ENCODE results near the gene CYBRD1.
"Not testable (repeated sequence)": the region's sequence is repeated elsewhere in the genome, so short reads cannot be mapped to it uniquely, and the experiment has no call there.

Gene CYBRD1
- total RNA-seq = 36.8 to 108 (median 65.5) reads per million in 17 experiments

- peak; percentile 72 to 89 (median 78) for DNase-seq
These were observed at the start of gene CYBRD1 for GRCh38 chr2:171522052-171522787. TSS of gene CYBRD1 (plus strand) at chr2:171522474. CDS start at chr2:171522546, 72 bp downstream.

GRCh38 chr2:171475979-171476378 lies 46.3 kb upstream of the CYBRD1 start:
- DNase-seq = no peak

DNA sequence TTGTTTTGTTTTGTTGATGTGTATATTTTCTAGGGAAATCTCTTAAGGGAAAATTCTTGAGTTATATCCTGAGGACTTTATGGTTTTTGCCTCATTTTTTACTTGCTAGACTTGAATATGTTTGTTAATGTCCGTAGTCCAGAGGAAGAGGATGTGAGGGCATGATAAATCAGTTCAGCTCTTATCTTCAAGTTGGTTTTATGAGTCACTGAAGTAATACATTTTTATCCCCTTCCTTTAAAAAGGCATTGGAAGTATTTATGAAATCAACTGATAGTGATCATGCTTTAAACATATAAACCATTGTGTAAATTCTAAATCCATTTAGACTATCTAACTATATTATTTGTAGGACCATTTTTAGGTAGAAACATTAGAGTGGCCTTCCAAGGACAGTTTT lies 43.9 kb upstream of the CYBRD1 start:
- no peak for DNase-seq

- no peak for DNase-seq
These were observed 43.0 kb upstream of the CYBRD1 start for GRCh38 chr2:171479154-171479814.

GRCh38 chr2:171480908-171481307 lies 41.4 kb upstream of the CYBRD1 start:
- DNase-seq = no peak

- DNase-seq = peak in 1 of 4 experiments; percentile 1
These were observed 40.0 kb upstream of the CYBRD1 start for GRCh38 chr2:171482308-171482707.

GRCh38 chr2:171482877-171483276 lies 39.4 kb upstream of the CYBRD1 start:
- no peak for DNase-seq

DNA sequence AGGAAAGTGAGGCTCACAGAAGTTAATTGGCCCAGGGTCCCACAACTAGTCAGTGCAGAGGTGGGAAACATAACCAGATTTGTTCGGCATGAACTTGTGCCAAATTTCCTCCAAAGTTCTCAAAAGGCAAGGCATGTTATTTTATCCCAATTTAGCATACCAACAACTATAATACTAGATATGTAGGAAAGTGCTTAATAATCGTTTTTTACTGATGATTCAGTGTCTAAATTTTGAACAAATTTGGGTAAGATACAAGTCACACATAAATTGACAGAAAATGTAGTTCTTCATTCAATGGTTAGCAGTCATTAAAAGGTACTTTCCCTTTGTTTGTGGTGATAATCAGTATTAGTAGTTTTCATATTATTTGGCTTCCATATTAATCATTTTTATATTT lies 38.5 kb upstream of the CYBRD1 start:
- no peak for DNase-seq

- DNase-seq = no peak
These were observed 37.2 kb upstream of the CYBRD1 start for GRCh38 chr2:171485116-171485515.

DNA sequence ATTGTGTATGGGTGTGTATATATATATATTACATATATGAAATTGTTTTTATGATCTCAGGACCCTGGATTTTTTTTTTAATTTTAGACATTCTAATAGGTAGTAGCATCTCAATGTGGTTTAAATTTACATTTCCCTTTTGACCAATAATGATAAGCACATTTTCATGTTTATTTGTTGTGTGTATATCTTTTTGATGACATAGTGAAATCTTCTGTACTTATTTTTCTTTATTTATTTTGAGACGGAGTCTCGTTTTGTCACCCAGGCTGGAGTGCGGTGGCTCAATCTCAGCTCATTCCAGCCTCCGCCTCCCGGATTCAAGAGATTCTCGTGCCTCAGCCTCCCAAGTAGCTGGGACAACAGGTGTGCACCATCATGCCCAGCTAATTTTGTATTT lies 35.1 kb upstream of the CYBRD1 start:
- no peak for DNase-seq

DNA sequence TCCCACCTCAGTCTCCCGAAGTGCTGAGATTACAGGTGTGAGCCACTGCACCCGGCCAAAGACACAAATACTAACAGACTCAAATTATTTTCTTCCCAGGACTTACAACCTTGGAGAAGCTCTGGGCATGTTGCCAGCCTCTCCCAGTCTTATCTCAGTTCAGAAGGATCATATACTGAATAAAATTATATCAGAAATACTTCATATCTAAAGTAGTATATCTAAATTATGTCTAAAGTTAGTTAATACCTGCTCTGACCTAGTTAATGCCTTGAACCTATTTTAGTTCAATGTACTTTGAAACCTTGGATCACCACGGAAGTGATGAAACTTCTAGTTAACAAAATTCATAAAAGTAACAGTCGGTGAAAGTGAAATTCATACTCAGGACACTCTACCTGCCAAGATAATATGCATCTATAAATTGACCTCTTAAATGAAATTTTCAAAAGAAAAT lies 34.4 kb upstream of the CYBRD1 start:
- DNase-seq = no peak

GRCh38 chr2:171490577-171490976 lies 31.7 kb upstream of the CYBRD1 start:
- DNase-seq = no peak

DNA sequence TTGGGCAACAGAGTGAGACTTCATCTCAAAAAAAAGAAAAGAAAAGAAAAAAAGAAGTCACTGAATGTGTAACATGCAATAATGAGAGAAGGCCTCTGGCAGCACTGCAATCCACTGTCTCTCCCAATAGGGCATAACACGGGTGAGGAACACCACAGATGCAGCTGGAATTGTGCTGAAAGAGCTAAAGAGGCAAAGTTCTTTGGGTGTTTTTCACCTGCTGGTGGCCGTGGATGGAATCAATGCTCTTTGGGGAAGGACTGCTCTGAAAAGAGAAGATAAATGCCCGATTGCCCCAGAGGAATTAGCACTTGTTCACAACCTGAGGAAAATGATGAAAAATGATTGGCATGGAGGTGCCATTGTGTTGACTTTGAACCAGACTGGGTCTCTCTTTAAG lies 31.0 kb upstream of the CYBRD1 start:
- no peak for DNase-seq

GRCh38 chr2:171492664-171493063 lies 29.6 kb upstream of the CYBRD1 start:
- no peak for DNase-seq

GRCh38 chr2:171497664-171498063 lies 24.6 kb upstream of the CYBRD1 start:
- not testable (repeated sequence) for DNase-seq

DNA sequence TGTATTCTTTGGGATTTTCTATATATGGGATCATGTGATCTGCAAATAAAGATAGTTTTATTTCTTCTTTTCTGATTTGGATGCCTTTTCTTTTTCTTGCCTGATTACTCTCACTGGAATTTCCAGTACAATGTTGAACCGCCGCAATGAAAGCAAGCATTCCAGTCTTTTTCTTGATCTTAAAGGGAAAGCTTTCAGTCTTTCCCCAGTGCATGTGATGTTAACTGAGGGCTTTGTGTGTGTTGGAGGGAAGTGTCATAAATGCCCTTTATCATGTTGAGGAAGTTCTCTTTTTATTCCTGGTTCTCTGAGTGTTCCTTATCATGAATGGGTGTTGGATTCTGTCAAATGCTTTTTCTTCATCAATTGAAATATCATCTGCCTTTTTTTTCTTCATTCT lies 16.9 kb upstream of the CYBRD1 start:
- DNase-seq = peak in 2 of 4 experiments; percentile 34 to 39

- no peak for DNase-seq
These were observed 12.1 kb upstream of the CYBRD1 start for GRCh38 chr2:171509945-171510731.

DNA sequence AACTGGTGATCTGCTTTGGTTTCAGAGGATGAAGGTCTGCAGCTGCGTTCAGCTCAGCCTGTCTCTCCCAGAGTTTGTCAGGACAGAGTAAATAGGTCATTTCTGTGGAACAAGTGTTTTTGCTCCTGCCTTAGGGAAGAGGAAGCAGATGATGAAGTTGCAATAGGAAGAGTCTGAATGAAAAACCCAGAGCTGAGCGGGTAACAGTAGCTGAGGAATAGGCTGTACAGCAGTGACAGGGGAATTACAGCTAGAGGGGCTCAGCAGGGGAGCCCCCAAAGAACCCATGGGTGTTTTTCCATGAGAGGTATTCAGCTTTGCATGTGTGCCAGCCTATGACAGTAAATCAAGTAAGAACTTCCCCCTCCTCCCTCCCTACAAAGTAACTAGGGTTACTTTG lies 10.3 kb upstream of the CYBRD1 start:
- DNase-seq = peak; percentile 29 to 51 (median 38)

GRCh38 chr2:171512683-171513195 lies 9.5 kb upstream of the CYBRD1 start:
- no peak for DNase-seq

DNA sequence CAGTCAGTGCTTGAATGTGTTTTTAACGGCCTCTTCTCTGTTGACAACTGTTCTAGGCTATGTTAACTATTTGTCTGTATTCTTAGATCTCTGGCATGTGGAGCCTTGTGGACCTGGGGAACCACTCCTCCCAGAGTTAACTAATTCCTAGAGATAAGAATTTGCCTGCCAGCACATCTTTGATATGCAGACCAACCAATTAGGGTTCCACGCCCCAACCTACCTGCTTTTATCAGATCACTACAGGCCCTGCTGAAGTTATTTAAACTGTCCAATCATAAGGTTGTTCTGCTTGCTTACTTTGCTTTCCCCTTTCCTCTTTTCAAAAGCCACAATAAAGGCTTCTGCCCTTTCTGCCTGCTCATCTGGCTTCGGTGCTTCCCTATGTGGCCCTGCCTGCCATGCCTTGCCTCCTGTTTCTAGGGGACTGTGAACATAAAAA lies 8.5 kb upstream of the CYBRD1 start:
- DNase-seq = peak in 3 of 4 experiments; percentile 55 to 68 (median 57)

DNA sequence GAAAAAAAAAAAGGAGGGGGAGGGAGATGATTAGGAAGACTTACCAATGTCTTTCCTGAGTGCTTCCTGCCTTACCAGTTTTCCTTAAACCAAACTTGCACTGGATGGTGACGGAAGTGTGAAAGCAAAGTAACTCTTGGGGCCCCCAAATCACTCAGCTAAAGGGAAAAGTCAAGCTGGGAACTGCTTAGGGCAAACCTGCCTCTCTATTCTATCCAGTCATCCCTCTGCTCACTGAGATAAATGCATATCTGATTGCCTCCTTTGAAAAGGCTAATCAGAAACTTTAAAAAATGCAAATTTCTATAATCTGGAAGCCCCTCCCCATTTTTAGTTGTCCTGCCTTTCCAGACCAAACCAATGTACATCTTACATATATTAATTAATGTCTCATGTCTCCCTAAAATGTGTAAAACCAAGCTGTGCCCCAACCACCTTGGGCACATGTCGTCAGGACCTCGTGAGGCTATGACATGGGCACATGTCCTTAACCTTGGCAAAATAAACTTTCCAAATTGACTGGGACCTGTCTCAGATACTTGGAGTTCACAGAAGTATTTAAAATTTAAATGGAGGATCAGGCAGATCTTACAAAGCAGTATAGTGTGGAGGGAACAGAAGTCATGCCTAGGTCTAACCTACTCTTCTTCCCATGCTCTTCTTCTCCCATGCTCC lies 7.2 kb upstream of the CYBRD1 start:
- no peak for DNase-seq

GRCh38 chr2:171515672-171516298 lies 6.5 kb upstream of the CYBRD1 start:
- peak in 1 of 4 experiments; percentile 31 for DNase-seq

All from suppressor macrophage (primary cell).